HG02610 (cell line): ENCODE measurements around the gene KMT2E.

Experiments used
- ATAC-seq: cut with Tn5 transposase; IDR thresholded peaks from one replicate; pipeline ENCODE4 v1.9.1; 2021; ENCODE audit warnings: mild to moderate bottlenecking, moderate library complexity; ENCODE audit not compliant: unreplicated experiment

Gene KMT2E

DNA sequence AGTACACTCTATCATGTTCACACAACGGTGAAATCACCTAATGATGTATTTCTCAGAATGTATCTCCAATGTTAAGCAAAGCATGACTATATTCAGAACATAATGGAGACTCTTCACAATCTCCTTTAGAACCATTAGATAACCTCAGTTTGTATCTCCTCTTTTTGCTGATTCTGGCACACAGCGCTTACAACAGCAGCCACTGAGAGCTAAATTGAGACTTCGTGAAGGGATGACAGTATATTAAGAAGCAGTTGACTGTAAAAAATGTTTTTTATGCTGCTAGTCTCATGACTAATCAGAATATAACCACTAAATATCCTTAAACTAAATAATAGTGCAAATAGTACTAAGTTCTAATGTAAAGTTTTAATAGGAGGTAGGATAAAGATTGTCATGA is 46.9 kb downstream of the KMT2E start:
- no peak for ATAC-seq

- no peak for ATAC-seq
These were observed 51.1 kb downstream of the KMT2E start for GRCh38 chr7:105065104-105065503.

DNA sequence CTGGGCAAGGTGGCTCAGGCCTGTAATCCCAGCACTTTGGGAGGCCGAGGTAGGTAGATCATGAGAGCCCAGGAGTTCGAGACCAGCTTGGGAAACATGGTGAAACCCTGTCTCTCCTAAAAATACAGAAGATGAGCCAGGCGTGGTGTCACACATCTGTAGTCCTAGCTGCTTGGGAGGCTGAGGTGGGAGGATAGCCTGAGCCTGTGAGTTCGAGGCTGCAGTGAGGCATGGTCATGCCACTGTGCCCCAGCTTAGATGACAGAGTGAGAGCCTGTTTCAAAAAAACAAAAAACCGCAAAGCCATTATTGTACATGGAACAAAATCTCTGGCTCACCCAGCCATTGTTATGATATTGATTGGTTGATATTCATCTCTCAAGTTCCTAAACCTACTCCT is 53.7 kb downstream of the KMT2E start:
- ATAC-seq: no peak

DNA sequence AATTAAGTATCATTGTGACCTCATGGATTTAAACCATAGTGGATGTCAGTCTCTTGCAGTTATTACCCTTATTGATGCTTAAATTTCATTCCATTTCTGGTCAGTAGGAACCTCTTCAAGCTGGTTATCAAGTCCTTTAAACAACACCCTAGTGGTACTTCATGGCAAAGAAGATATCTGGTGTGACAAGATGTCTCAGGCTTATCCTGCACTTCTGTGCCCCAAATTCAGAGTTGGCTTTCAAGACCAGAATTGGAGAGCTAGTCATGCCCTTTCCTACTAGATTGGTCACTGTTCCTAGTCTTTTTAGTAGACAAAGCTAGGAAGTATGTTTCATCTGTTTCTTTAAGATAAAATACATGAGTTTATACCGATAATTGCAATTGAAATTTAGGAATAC is 54.9 kb downstream of the KMT2E start:
- no peak for ATAC-seq

- ATAC-seq: no peak
These were observed 59.1 kb downstream of the KMT2E start for GRCh38 chr7:105073143-105073542.

DNA sequence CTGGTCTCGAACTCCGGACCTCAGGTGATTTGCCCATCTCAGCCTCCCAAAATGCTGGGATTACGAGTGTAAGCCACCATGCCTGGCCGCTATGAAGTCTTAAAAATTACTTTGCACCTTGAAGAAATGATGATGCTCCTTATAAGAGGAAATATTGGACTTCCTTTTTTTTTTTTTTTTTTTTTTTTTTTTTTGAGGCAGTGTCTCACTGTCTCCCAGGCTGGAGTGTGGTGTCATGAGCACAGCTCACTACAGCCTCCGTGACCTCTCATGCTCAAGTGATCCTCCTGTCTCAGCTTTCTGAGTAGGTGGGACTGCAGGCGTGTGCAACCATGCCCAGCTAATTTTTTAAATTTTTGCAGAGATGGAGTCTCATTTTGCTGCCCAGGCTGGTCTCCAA is 65.3 kb downstream of the KMT2E start:
- ATAC-seq: no peak

DNA sequence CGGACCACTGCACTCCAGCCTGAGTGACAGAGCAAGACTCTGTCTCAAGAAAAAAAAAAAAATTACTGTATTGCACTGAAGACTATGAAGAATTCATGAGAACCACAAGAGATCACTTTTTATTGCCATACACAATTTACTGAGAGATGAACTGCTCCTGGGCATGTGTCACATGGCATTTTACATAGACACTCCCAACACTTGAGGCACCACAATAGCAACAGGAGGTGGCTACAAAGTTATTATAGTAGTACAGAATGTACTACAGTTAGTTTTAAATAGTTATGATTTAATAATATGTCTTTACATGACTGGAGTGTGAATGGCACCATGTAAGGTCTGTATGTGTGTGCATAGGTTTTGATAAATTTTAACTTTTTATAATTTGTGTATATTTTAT is 70.6 kb downstream of the KMT2E start:
- ATAC-seq: no peak

- no peak for ATAC-seq
These were observed 72.8 kb downstream of the KMT2E start for GRCh38 chr7:105086850-105087249.

DNA sequence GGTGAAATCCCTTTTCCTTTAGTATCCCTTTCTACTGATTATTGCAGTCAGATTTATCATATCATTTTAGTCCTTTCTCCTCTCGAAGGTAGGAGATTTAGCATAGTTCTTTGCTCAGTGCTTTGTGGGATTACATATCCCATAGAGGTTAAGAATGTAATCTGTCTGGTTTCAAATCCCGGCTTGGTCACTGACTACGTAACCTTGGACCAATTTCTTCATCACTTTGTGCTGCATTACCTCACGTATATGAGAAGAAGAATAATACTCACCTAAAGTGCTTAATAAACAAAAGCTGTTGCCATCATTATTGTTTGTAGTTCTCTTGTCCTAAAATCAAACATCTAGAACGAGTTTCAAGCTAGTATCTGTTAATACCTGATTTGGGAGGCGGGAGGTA is 74.0 kb downstream of the KMT2E start:
- ATAC-seq: no peak

DNA sequence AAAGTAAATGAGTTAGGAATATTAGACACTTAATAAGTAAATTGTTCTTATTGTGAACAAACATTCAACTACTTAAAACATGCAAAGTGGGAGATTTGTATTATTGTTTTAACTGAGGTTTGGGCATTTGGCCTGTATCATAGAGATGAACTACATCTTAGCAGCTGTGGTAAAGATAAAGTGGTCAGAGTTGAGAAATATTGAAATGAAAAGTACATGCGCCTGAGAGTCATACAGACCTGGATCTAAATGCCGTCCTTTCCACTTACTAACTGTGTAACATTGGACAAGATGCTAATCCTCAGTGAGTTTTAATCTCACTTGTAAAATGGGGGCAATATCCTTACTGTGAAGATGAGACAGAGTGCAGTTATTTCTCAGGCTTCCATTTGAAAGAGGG is 74.5 kb downstream of the KMT2E start:
- ATAC-seq: no peak

- ATAC-seq: no peak
These were observed 81.0 kb downstream of the KMT2E start for GRCh38 chr7:105094966-105095365.

DNA sequence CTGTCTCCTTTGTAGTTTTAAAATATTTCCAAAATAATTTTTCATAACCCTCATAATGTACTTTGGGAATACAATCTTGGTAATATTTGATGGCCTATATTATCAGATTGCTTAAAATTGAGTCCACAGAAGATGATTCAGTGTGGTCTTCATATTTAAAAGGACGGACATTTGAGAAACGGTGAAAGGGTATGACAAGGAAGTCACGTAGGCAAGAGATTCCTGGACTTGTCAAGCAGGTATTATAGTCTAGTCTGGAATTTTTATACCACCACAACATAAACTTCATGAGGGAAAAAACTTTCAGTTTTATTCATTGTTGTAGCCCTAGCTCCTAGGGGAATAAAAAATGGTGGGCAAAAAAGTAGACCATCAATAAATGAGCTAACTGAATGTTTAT is 82.3 kb downstream of the KMT2E start:
- no peak for ATAC-seq

DNA sequence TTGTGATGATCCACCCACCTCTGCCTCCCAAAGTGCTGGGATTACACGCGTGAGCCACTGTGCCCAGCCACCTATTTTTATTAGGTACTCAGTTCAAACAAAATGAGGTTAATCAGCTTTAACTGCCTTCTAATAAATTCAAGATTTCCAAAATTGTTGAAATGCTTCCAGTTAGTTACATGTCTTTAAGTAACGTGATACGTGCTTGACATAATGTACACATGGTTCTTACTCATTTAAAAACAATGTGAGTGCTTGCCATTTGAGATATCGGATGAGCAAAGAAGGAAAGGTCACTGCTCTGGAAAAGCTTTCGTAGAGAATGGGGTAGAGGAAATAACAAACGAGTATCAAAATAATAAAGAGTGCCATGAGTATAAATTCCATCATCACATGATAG is 83.6 kb downstream of the KMT2E start:
- no peak for ATAC-seq

GRCh38 chr7:105098863-105099515 is 85.0 kb downstream of the KMT2E start:
- ATAC-seq: peak; percentile 90

- no peak for ATAC-seq
These were observed 87.9 kb downstream of the KMT2E start for GRCh38 chr7:105101864-105102263.

DNA sequence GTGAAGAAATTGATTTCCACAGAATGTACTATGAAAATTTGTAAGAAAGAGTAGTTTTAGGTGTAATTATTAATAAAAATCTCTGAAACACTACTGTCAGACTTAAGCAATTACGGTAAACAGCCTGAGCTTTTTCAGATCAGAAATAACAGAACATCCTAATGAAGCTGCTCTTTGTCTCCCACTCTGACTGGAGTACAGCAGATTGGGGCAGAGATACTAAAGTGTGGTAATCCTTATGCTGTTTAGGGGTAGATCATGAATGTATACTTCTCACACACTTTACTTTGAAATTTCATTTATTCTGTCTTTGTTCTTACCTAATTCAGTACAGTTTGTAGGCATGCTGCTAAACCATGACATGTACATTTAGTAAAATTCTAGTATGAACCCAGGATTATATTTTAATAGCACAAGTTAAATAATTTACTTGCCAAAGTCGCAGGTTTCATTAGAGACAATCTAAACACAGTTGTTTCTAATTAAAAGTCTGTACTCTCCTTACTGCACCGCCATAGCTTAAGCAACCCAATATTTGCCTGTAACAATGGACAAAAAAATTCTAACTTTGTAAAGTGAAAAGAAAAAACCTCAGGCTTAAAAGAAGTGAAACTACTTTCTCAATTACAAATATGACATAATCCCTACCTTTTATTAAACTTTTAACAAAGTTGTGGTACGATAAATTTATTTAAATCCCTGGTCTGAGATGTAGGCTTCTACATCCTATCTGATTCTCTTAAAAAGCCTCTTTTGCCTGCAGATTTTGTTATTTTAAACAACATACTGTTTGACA is 88.8 kb downstream of the KMT2E start:
- ATAC-seq: no peak

- ATAC-seq: no peak
These were observed 91.6 kb downstream of the KMT2E start for GRCh38 chr7:105105579-105105978.

DNA sequence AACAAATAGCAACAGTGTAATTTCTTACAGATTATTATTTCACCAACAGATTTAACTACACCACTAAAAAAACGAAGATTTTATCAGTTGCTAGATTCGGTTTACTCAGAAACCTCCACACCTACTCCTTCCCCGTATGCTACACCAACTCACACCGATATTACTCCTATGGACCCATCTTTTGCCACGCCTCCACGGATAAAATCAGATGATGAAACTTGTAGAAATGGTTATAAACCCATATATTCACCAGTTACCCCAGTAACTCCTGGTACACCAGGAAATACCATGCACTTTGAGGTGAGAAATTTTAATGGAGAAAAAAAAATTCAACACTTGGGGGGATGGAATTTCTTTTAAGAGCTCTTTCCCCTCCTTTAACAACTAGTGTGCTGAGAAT is 92.5 kb downstream of the KMT2E start:
- ATAC-seq: no peak

GRCh38 chr7:105107458-105107857 is 93.5 kb downstream of the KMT2E start:
- no peak for ATAC-seq

- ATAC-seq: no peak
These were observed 98.7 kb downstream of the KMT2E start for GRCh38 chr7:105112440-105113418.
